ENCODE measurements around the gene DOCK7.

DNA sequence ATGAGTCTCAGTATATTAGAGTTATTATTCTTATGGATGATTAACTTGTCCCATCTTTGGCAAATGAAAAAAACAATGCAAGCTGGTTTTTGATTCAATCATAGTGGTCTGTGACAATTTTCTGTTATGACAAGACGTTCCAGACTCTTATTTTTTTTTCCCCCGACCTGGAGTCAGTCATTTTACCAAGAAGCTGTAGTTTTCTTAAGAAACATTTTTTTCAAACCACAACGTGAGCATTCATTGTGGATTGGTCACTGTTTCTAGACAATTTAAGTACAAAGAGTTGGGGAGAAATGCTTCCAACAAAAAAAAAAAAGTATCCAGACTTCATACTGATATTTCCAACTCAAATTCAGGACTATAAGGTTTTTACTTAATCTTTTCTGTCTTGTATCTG is 98.9 kb downstream of the DOCK7 start:
- TF ChIP-seq FOXJ3 (CRISPR knock-in tag; IDR thresholded peaks at IDR 0.05): no peak
- TF ChIP-seq, protein P1, sequence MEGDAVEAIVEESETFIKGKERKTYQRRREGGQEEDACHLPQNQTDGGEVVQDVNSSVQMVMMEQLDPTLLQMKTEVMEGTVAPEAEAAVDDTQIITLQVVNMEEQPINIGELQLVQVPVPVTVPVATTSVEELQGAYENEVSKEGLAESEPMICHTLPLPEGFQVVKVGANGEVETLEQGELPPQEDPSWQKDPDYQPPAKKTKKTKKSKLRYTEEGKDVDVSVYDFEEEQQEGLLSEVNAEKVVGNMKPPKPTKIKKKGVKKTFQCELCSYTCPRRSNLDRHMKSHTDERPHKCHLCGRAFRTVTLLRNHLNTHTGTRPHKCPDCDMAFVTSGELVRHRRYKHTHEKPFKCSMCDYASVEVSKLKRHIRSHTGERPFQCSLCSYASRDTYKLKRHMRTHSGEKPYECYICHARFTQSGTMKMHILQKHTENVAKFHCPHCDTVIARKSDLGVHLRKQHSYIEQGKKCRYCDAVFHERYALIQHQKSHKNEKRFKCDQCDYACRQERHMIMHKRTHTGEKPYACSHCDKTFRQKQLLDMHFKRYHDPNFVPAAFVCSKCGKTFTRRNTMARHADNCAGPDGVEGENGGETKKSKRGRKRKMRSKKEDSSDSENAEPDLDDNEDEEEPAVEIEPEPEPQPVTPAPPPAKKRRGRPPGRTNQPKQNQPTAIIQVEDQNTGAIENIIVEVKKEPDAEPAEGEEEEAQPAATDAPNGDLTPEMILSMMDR (IDR thresholded peaks at IDR 0.05): no peak
- TF ChIP-seq, protein P2, sequence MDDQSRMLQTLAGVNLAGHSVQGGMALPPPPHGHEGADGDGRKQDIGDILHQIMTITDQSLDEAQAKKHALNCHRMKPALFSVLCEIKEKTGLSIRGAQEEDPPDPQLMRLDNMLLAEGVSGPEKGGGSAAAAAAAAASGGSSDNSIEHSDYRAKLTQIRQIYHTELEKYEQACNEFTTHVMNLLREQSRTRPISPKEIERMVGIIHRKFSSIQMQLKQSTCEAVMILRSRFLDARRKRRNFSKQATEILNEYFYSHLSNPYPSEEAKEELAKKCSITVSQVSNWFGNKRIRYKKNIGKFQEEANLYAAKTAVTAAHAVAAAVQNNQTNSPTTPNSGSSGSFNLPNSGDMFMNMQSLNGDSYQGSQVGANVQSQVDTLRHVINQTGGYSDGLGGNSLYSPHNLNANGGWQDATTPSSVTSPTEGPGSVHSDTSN (IDR thresholded peaks at IDR 0.05): no peak
- TF ChIP-seq POLR2AphosphoS5 (IDR thresholded peaks at IDR 0.05; ENCODE audit: low read depth, low read length): no peak
- TF ChIP-seq TCF12 (IDR thresholded peaks at IDR 0.05): no peak
- no peak for TF ChIP-seq RAD21 (IDR thresholded peaks at IDR 0.05; ENCODE audit: low read length)

All from SK-N-SH (cell line).